Measurements from ENCODE around the gene COL6A6. TPM values are rescaled to one million over a fixed set of nuclear protein-coding genes. Genes with fewer than 3 reads are reported as not detected.
A peak's percentile ranks its signal among the peaks of the same experiment; 100 is the strongest.

The COL6A6 gene
- total and polyA plus RNA-seq, 7 donors: 0.09 to 0.86 (median 0.26) TPM

GRCh38 chr3:130509008-130509407, 8.0 kb upstream of the COL6A6 start:
- H3K27me3 ChIP-seq (ENCODE audit: insufficient read depth in 3 of 3, low read length in 2 of 3): peaks cover 0 to 3% (median 0%) of the 10 kb centered on the region in 3 donors
- no peak overlapping the region for H3K4me3 ChIP-seq
- intact Hi-C loops (cut with DNase I): no loop called here
- no peaks in the 10 kb centered on the region for H3K9me3 ChIP-seq
- no peak overlapping the region for H3K27ac ChIP-seq
- no peak for DNase-seq
- H3K36me3 ChIP-seq (ENCODE audit: insufficient read depth in 1 of 2, low read depth in 1 of 2): no peaks in the 10 kb centered on the region
- TF ChIP-seq, protein P1, sequence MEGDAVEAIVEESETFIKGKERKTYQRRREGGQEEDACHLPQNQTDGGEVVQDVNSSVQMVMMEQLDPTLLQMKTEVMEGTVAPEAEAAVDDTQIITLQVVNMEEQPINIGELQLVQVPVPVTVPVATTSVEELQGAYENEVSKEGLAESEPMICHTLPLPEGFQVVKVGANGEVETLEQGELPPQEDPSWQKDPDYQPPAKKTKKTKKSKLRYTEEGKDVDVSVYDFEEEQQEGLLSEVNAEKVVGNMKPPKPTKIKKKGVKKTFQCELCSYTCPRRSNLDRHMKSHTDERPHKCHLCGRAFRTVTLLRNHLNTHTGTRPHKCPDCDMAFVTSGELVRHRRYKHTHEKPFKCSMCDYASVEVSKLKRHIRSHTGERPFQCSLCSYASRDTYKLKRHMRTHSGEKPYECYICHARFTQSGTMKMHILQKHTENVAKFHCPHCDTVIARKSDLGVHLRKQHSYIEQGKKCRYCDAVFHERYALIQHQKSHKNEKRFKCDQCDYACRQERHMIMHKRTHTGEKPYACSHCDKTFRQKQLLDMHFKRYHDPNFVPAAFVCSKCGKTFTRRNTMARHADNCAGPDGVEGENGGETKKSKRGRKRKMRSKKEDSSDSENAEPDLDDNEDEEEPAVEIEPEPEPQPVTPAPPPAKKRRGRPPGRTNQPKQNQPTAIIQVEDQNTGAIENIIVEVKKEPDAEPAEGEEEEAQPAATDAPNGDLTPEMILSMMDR (IDR thresholded peaks at IDR 0.05): no peak
- no peaks in the 10 kb centered on the region for H3K4me1 ChIP-seq
- ATAC-seq: no peak
- 17 to 27% (median 26%) methylated on average over 6 of the region's 6 CpGs for WGBS, 3 donors

DNA sequence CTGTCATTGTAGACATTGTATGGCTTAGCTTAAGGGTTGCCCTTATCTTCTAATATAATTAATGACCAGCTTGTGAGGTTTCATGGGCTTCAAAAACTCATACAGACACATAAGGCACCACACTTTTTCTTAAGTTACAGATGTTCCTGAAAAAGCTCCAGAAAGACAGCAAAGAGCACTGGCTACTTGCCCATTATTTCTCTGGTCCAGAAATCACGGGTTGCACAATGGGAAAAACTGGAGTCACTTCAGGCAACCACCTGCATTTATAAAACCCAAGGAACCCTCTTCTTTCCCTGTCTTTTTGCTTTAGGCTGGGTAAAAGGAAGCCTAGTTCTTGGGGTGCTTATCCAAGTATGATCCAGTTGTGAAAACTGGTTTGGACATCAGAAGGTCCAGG, 2.3 kb upstream of the COL6A6 start:
- DNase-seq (no peak), ATAC-seq (peak in 1 of 4 donors; percentile 37)
- Histone ChIP-seq H3K4me3 (no peak overlapping the region), H3K36me3 (ENCODE audit: insufficient read depth in 1 of 2, low read depth in 1 of 2) (no peaks in the 10 kb centered on the region), H3K27me3 (ENCODE audit: insufficient read depth in 3 of 3, low read length in 2 of 3) (peaks cover 0 to 30% (median 6%) of the 10 kb centered on the region in 3 donors), H3K27ac (no peak overlapping the region), H3K4me1 (no peaks in the 10 kb centered on the region), H3K9me3 (no peaks in the 10 kb centered on the region)
- TF ChIP-seq, protein P1 (IDR thresholded peaks at IDR 0.05): no peak
- WGBS, 3 donors: 13 to 15% (median 14%) methylated on average over 1 of the region's 1 CpG
- intact Hi-C loops (cut with DNase I): no loop called here

- no peaks in the 10 kb centered on the region for H3K9me3 ChIP-seq
- DNase-seq (no peak), ATAC-seq (no peak)
- no peaks in the 10 kb centered on the region for H3K4me1 ChIP-seq
- no peak overlapping the region for H3K4me3 ChIP-seq
- no peak overlapping the region for H3K27ac ChIP-seq
- peaks cover 0 to 30% (median 6%) of the 10 kb centered on the region in 3 donors for H3K27me3 ChIP-seq (ENCODE audit: insufficient read depth in 3 of 3, low read length in 2 of 3)
- intact Hi-C loops (cut with DNase I): no loop called here
- H3K36me3 ChIP-seq (ENCODE audit: insufficient read depth in 1 of 2, low read depth in 1 of 2): no peaks in the 10 kb centered on the region
- TF ChIP-seq, protein P1 (IDR thresholded peaks at IDR 0.05): no peak
- 75 to 78% (median 75%) methylated on average over 2 of the region's 2 CpGs for WGBS, 3 donors
These were observed 1.2 kb upstream of the COL6A6 start for GRCh38 chr3:130515755-130516154.

DNA sequence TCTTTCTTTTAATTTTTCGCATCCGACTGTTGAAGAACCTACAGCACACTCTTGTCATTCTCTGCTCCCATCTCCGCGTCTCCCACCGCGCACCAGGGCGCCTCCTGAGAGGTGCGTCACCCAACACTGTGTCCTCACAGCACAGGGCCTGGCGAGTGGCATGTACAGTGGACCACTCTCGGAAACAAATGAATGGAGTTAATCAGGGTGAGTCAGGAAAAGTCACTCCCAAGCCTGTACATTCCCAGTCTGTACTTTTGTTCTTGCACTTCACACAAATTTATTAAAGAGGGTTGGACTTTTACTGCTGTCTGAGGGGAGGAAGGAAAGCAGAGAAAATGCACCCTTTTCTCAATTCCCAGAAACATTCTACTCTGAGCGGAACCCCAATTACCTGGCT, 625 bp downstream of the COL6A6 start:
- WGBS, 3 donors: 7 to 21% (median 11%) methylated on average over 11 of the region's 11 CpGs
- intact Hi-C loops (cut with DNase I): no loop called here
- Histone ChIP-seq H3K9me3 (no peaks in the 10 kb centered on the region), H3K36me3 (ENCODE audit: insufficient read depth in 1 of 2, low read depth in 1 of 2) (no peaks in the 10 kb centered on the region), H3K4me1 (no peaks in the 10 kb centered on the region), H3K27me3 (ENCODE audit: insufficient read depth in 3 of 3, low read length in 2 of 3) (peaks cover 0 to 30% (median 6%) of the 10 kb centered on the region in 3 donors), H3K4me3 (no peak overlapping the region), H3K27ac (no peak overlapping the region)
- ATAC-seq: no peak
- TF ChIP-seq, protein P1 (IDR thresholded peaks at IDR 0.05): no peak
- no peak for DNase-seq

DNA sequence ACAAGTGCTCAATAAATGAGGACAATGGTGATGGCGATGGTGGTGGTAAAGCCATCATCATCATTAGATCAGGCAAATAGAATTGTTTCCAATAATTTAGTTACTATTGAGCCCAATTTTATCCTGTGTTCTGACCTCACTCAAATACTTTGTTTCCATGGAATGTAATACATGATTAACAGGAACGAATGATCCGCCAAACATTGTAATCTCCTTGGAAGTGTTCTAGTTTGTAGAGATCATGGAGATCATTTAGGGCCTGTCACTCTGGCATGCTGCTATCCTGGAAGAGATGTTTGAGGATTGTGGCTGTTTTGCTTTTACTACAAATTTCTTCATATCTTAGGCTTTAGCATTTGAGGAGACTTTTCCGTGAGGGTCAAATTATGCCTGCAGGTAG, 2.8 kb downstream of the COL6A6 start:
- WGBS, 3 donors: 50 to 57% (median 51%) methylated on average over 4 of the region's 4 CpGs
- H3K27ac ChIP-seq: no peak overlapping the region

More for the DNA sequence above, 2.8 kb downstream of the COL6A6 start:
- Histone ChIP-seq H3K4me1 (no peaks in the 10 kb centered on the region), H3K27me3 (ENCODE audit: insufficient read depth in 3 of 3, low read length in 2 of 3) (peaks cover 2 to 22% (median 6%) of the 10 kb centered on the region in 3 donors), H3K36me3 (ENCODE audit: insufficient read depth in 1 of 2, low read depth in 1 of 2) (no peaks in the 10 kb centered on the region), H3K4me3 (no peak overlapping the region), H3K9me3 (no peaks in the 10 kb centered on the region)
- DNase-seq: no peak
- TF ChIP-seq, protein P1 (IDR thresholded peaks at IDR 0.05): no peak
- intact Hi-C loops (cut with DNase I): no loop called here
- ATAC-seq: no peak
